Small intestine (tissue), 7 donors: ENCODE measurements around the gene SLC12A5. TPM values are rescaled to one million over a fixed set of nuclear protein-coding genes. Genes with fewer than 3 reads are reported as not detected.
A peak's percentile ranks its signal among the peaks of the same experiment; 100 is the strongest.

Experiments
- DNase-seq, 2 donors: peaks; one replicate each; pipeline versions ENCODE4 v3.0.0 to v3.0.0-alpha.2; 2013
- FAIRE-seq: peaks from 2 replicates; lab custom pipeline; 2012; peaks lifted over from hg19 to GRCh38; lab: Jason Lieb, UNC
- H3K27ac ChIP-seq, 3 donors: one replicate each; pipeline ENCODE4 v1.5.1; 2013; ENCODE audit warnings: low read length in 2 of 3, mild to moderate bottlenecking in 2 of 3, control low read depth in 1 of 3, inconsistent platforms in 1 of 3, low read depth in 1 of 3, moderate library complexity in 1 of 3
- H3K27me3 ChIP-seq, 3 donors: one replicate each; pipeline ENCODE4 v1.6.1; 2013; ENCODE audit warnings: low read length in 3 of 3, inconsistent platforms in 1 of 3; ENCODE audit not compliant: control insufficient read depth in 3 of 3, insufficient read depth in 3 of 3
- H3K36me3 ChIP-seq, 3 donors: one replicate each; pipeline ENCODE4 v1.6.1; 2013; ENCODE audit warnings: low read length in 3 of 3, inconsistent platforms in 1 of 3, low read depth in 1 of 3, mild to moderate bottlenecking in 1 of 3, moderate library complexity in 1 of 3; ENCODE audit not compliant: control insufficient read depth in 3 of 3, insufficient read depth in 2 of 3
- H3K4me1 ChIP-seq, 3 donors: one replicate each; pipeline ENCODE4 v1.6.1; 2013; ENCODE audit warnings: low read length in 2 of 3, inconsistent platforms in 1 of 3, low read depth in 1 of 3, mild to moderate bottlenecking in 1 of 3, moderate library complexity in 1 of 3; ENCODE audit not compliant: control insufficient read depth in 3 of 3, insufficient read depth in 2 of 3
- H3K4me3 ChIP-seq, 3 donors: one replicate each; pipeline ENCODE4 v1.5.1; 2013; ENCODE audit warnings: low read length in 3 of 3, control low read depth in 1 of 3, inconsistent platforms in 1 of 3, low read depth in 1 of 3, mild to moderate bottlenecking in 1 of 3, moderate library complexity in 1 of 3
- H3K9me3 ChIP-seq, 2 donors: one replicate each; pipeline ENCODE4 v1.6.1; 2013; ENCODE audit warnings: low read depth in 1 of 2, low read length in 1 of 2; ENCODE audit not compliant: control insufficient read depth in 2 of 2, insufficient read depth in 1 of 2
- WGBS, 3 donors: extraction: QIAGEN DNeasy Blood & Tissue Kit; methylation state at CpG; one replicate each; pipeline ENCODE4 v1.1.7; 2013; 5-methylcytosine and 5-hydroxymethylcytosine counted together
- polyA plus RNA-seq, 4 donors: library from polyadenylated mRNA; stranded (reverse) in 3 of 4; unstranded in 1 of 4; fragments of 200-250 nt in 3 of 4; fragments of 120-200 nt in 1 of 4; gene quantifications; one replicate each; pipeline versions ENCODE4 v1.2.1 to v1.2.3, GENCODE V29; 2013
- donor health status: healthy with polysubstance abuse.
- donor health status: control.
- donor health status: control.
- donor health status: Bipolar disorder and iron deficiency.
- donor health status: healthy.

Gene SLC12A5
- polyA plus RNA-seq, 4 donors = 2.1 to 4.6 TPM; not detected in 2

GRCh38 chr20:46108435-46108841, 79.4 kb downstream of the SLC12A5 start:
- Histone ChIP-seq H3K27ac (peak overlapping the region in 1 of 3 donors; percentile 29), H3K4me1 (no peaks in the 10 kb centered on the region), H3K36me3 (no peaks in the 10 kb centered on the region), H3K27me3 (peaks cover 0 to 10% (median 0%) of the 10 kb centered on the region in 3 donors), H3K4me3 (no peak overlapping the region), H3K9me3 (no peaks in the 10 kb centered on the region)
- DNase-seq (no peak), FAIRE-seq (no peak)
- WGBS, 3 donors = 64 to 76% (median 64%) methylated on average over 5 of the region's 5 CpGs

GRCh38 chr20:46108976-46109375, 80.0 kb downstream of the SLC12A5 start:
- DNase-seq (no peak), FAIRE-seq (no peak)
- H3K9me3 ChIP-seq = no peaks in the 10 kb centered on the region
- H3K4me3 ChIP-seq = no peak overlapping the region
- H3K4me1 ChIP-seq = no peaks in the 10 kb centered on the region
- 86 to 91% (median 87%) methylated on average over 14 of the region's 14 CpGs for WGBS, 3 donors
- H3K36me3 ChIP-seq = no peaks in the 10 kb centered on the region
- H3K27ac ChIP-seq = peak overlapping the region in 1 of 3 donors; percentile 29
- H3K27me3 ChIP-seq = peaks cover 0 to 13% (median 0%) of the 10 kb centered on the region in 3 donors

Other genes with a start within 250 kb of the SLC12A5 start
- gene WFDC3, start 237.3 kb upstream of the SLC12A5 start, polyA plus RNA-seq = under 1 TPM in 2 of 4 donors, not detected in 2; 0.44 to 0.81 TPM
- gene DNTTIP1, start 237.3 kb upstream of the SLC12A5 start, polyA plus RNA-seq = 10 to 100 TPM; 27.9 to 42.7 (median 36.9) TPM
- 10 to 100 TPM; 10.8 to 99.6 (median 24.0) TPM for gene UBE2C, start 216.6 kb upstream of the SLC12A5 start, polyA plus RNA-seq
- 10 to 100 TPM in 2 of 4 donors, 1 to 10 TPM in 2; 2.6 to 23.7 (median 13.5) TPM for gene TNNC2, start 201.9 kb upstream of the SLC12A5 start, polyA plus RNA-seq
- 10 to 100 TPM in 2 of 4 donors, 1 to 10 TPM in 2; 7.8 to 14.6 (median 10.1) TPM for gene SNX21, start 195.4 kb upstream of the SLC12A5 start, polyA plus RNA-seq
- gene ACOT8, start 171.8 kb upstream of the SLC12A5 start, polyA plus RNA-seq = 100 to 1,000 TPM in 1 of 4 donors, 10 to 100 TPM in 3; 28.6 to 123 (median 47.6) TPM
- 1 to 10 TPM; 2.7 to 6.8 (median 4.1) TPM for gene ZSWIM3, start 171.6 kb upstream of the SLC12A5 start, polyA plus RNA-seq
- 10 to 100 TPM in 1 of 4 donors, 1 to 10 TPM in 3; 2.5 to 17.1 (median 3.6) TPM for gene ZSWIM1, start 148.0 kb upstream of the SLC12A5 start, polyA plus RNA-seq
- gene SPATA25, start 141.6 kb upstream of the SLC12A5 start, polyA plus RNA-seq = 10 to 100 TPM in 1 of 4 donors, 1 to 10 TPM in 1, not detected in 2; 1.8 to 16.4 TPM
- 10 to 100 TPM in 1 of 4 donors, 1 to 10 TPM in 3; 2.9 to 20.2 (median 4.0) TPM for gene NEURL2, start 138.0 kb upstream of the SLC12A5 start, polyA plus RNA-seq
- gene CTSA, start 137.9 kb upstream of the SLC12A5 start, polyA plus RNA-seq = 1,000 to 10,000 TPM in 1 of 4 donors, 100 to 1,000 TPM in 2, 10 to 100 TPM in 1; 78.9 to 1,454 (median 115) TPM
- gene PLTP, start 117.1 kb upstream of the SLC12A5 start, polyA plus RNA-seq = 10 to 100 TPM in 3 of 4 donors, 1 to 10 TPM in 1; 2.0 to 67.4 (median 17.1) TPM
- 10 to 100 TPM; 16.1 to 30.0 (median 26.8) TPM for gene PCIF1, start 94.5 kb upstream of the SLC12A5 start, polyA plus RNA-seq
- gene ZNF335, start 57.0 kb upstream of the SLC12A5 start, polyA plus RNA-seq = 10 to 100 TPM; 10.7 to 20.8 (median 13.1) TPM
- 1 to 10 TPM in 1 of 4 donors, under 1 TPM in 2, not detected in 1; 0.66 to 3.2 (median 0.81) TPM for gene MMP9, start 20.3 kb upstream of the SLC12A5 start, polyA plus RNA-seq
- gene NCOA5, start 60.7 kb downstream of the SLC12A5 start, polyA plus RNA-seq = 10 to 100 TPM; 13.2 to 36.8 (median 14.7) TPM
- 10 to 100 TPM in 2 of 4 donors, 1 to 10 TPM in 2; 2.0 to 14.5 (median 6.5) TPM for gene CD40, start 89.1 kb downstream of the SLC12A5 start, polyA plus RNA-seq